Activated CD4-positive, alpha-beta T cell treated with anti-CD3 and anti-CD28 coated beads, Interleukin-2, amount 50 U/mL, for 16 hours (primary cell): Measurements from ENCODE around the gene UBL4A.
"Not testable (repeated sequence)": the region's sequence is repeated elsewhere in the genome, so short reads cannot be mapped to it uniquely, and the experiment has no call there.

Source experiments
- DNase-seq: peaks from one replicate; pipeline ENCODE4 v3.0.0-alpha.2; 2020

UBL4A gene

GRCh38 chrX:154507673-154508383 is 21.4 kb upstream of the UBL4A start:
- DNase-seq: no peak

GRCh38 chrX:154506483-154507332 is 20.3 kb upstream of the UBL4A start:
- DNase-seq: no peak

GRCh38 chrX:154505734-154506133 is 19.3 kb upstream of the UBL4A start:
- no peak for DNase-seq

GRCh38 chrX:154502989-154503388 is 16.6 kb upstream of the UBL4A start:
- DNase-seq: no peak

GRCh38 chrX:154502098-154502497 is 15.7 kb upstream of the UBL4A start:
- DNase-seq: no peak

GRCh38 chrX:154501423-154501822 is 15.0 kb upstream of the UBL4A start:
- not testable (repeated sequence) for DNase-seq

- DNase-seq: not testable (repeated sequence)
Measured at GRCh38 chrX:154496591-154497137, 10.2 kb upstream of the UBL4A start.

- DNase-seq: no peak
Measured at GRCh38 chrX:154495472-154495922, 9.1 kb upstream of the UBL4A start.

GRCh38 chrX:154494715-154495114 is 8.3 kb upstream of the UBL4A start:
- no peak for DNase-seq

- peak; percentile 94 for DNase-seq
Measured at GRCh38 chrX:154490414-154491083, 4.1 kb upstream of the UBL4A start, which contains the start of gene SLC10A3. SLC10A3 (minus strand) TSS chrX:154490629; CDS start chrX:154488940, 1,689 bp downstream.

GRCh38 chrX:154490021-154490413 is 3.6 kb upstream of the UBL4A start:
- DNase-seq: peak; percentile 39

- no peak for DNase-seq
Measured at GRCh38 chrX:154489182-154489581, 2.8 kb upstream of the UBL4A start.

GRCh38 chrX:154488336-154489075 is 2.1 kb upstream of the UBL4A start:
- DNase-seq: no peak

GRCh38 chrX:154487518-154488290 is 1.3 kb upstream of the UBL4A start:
- no peak for DNase-seq

GRCh38 chrX:154486052-154486395 is 391 bp downstream of the UBL4A start:
- peak; percentile 31 for DNase-seq

- DNase-seq: no peak
Measured at GRCh38 chrX:154485150-154486051, 1.0 kb downstream of the UBL4A start.

GRCh38 chrX:154484255-154485149 is 1.9 kb downstream of the UBL4A start:
- DNase-seq: peak; percentile 14

- DNase-seq: no peak
Measured at GRCh38 chrX:154483325-154483724, 3.1 kb downstream of the UBL4A start.

GRCh38 chrX:154482786-154483185 is 3.6 kb downstream of the UBL4A start:
- DNase-seq: no peak
